ENCODE data around the gene SLC34A3. TPM values are rescaled to one million over a fixed set of nuclear protein-coding genes. Genes with fewer than 3 reads are reported as not detected.

The SLC34A3 gene
- total RNA-seq, 1 donor from 2014 or later, result not detected

DNA sequence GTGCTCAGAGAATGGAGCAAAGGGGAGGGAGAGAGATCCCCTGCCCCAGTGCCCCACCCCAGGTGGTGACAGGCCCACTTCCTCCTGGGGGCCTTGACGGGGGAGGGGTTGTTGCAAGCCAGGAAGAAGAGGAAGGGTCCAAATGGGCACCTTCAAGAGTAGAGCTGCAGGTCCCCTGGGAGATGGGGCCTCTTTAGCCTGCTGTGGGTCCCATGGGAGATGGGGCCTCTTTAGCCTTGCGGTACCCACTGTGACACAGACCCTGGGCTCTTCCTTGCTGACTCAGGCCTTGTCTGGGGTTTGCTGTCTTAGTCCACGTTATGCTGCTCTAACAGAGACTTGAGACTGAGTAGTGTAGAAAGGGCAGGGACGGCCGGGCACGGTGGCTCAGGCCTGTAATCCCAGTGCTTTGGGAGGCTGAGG lies 37.2 kb downstream of the SLC34A3 start:
- no peaks in the 10 kb centered on the region for H3K27me3 Mint-ChIP-seq
- ATAC-seq (ENCODE audit: low read depth), result peak; percentile 93
- ChIA-PET POLR2A (interaction anchor here (0.6 to 3.2 kb wide), 9 partner anchors 9 to 283 kb away, joined by 3 to 20 read pairs (median 6); partner anchors contain the start of genes TOR4A and TUBB4B), CTCF (no interaction called here)
- H3K36me3 Mint-ChIP-seq (ENCODE audit: low read depth), result peaks cover 48% of the 10 kb centered on the region
- no peaks in the 10 kb centered on the region for H3K9me3 Mint-ChIP-seq
- H3K4me1 Mint-ChIP-seq, result peaks cover 35% of the 10 kb centered on the region
- intact Hi-C loops (cut with micrococcal nuclease), result loop anchor here (1.0 to 2.0 kb wide), 2 partner anchors 13 to 27 kb away; partner anchors contain the start of genes NELFB and TUBB4B
- H3K27ac Mint-ChIP-seq, result peak overlapping the region; percentile 44
- TF ChIP-seq, protein P1, sequence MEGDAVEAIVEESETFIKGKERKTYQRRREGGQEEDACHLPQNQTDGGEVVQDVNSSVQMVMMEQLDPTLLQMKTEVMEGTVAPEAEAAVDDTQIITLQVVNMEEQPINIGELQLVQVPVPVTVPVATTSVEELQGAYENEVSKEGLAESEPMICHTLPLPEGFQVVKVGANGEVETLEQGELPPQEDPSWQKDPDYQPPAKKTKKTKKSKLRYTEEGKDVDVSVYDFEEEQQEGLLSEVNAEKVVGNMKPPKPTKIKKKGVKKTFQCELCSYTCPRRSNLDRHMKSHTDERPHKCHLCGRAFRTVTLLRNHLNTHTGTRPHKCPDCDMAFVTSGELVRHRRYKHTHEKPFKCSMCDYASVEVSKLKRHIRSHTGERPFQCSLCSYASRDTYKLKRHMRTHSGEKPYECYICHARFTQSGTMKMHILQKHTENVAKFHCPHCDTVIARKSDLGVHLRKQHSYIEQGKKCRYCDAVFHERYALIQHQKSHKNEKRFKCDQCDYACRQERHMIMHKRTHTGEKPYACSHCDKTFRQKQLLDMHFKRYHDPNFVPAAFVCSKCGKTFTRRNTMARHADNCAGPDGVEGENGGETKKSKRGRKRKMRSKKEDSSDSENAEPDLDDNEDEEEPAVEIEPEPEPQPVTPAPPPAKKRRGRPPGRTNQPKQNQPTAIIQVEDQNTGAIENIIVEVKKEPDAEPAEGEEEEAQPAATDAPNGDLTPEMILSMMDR (IDR thresholded peaks at IDR 0.05), result no peak
- DNase-seq, result no peak
- peak overlapping the region; percentile 33 for H3K4me3 Mint-ChIP-seq

DNA sequence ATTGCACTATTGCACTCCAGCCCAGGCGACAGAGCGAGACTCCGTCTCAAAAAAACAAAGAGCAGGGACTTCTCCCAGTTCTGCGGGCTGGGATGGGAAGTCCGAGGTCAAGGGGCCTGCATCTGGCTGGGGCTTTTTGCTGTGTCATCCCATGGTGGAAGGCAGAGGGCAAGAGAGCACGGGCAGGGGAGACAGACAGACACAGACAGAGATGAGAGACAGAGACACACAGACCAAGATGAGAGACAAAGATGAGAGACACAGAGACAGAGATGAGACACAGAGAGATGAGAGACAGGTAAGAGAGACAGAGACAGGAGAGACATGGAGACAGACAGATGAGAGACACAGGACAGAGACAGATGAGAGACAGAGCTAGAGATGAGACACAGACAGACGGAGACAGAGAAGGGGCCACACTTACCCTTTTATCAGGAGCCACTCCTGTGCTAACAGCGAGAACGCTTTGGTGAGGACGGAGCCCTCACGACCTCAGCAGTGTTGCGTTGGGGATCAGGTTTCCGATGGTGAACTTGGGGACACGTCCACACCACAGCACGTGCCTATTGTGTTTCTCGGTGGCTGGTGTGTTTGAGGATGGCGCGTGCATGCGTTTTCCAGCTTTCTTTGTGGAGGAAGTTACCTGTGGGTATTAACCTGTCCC lies 38.0 kb downstream of the SLC34A3 start:
- ChIA-PET CTCF (interaction anchor here (1.0 kb wide), 1 partner anchor 32 kb away, joined by 3 read pairs; no protein-coding TSS in a partner anchor), POLR2A (interaction anchor here (0.6 to 3.2 kb wide), 8 partner anchors 9 to 136 kb away, joined by 3 to 20 read pairs (median 6); partner anchors contain the start of genes TOR4A and TUBB4B)
- Mint-ChIP-seq H3K27me3 (no peaks in the 10 kb centered on the region), H3K4me3 (peak overlapping the region; percentile 33), H3K9me3 (no peaks in the 10 kb centered on the region), H3K4me1 (peaks cover 36% of the 10 kb centered on the region), H3K27ac (peak overlapping the region; percentile 44), H3K36me3 (ENCODE audit: low read depth) (peaks cover 47% of the 10 kb centered on the region)
- DNase-seq (no peak), ATAC-seq (ENCODE audit: low read depth) (no peak)
- TF ChIP-seq, protein P1 (IDR thresholded peaks at IDR 0.05), result no peak
- intact Hi-C loops (cut with micrococcal nuclease), result loop anchor here (1.0 to 2.0 kb wide), 2 partner anchors 13 to 28 kb away; partner anchors contain the start of genes NELFB and TUBB4B

DNA sequence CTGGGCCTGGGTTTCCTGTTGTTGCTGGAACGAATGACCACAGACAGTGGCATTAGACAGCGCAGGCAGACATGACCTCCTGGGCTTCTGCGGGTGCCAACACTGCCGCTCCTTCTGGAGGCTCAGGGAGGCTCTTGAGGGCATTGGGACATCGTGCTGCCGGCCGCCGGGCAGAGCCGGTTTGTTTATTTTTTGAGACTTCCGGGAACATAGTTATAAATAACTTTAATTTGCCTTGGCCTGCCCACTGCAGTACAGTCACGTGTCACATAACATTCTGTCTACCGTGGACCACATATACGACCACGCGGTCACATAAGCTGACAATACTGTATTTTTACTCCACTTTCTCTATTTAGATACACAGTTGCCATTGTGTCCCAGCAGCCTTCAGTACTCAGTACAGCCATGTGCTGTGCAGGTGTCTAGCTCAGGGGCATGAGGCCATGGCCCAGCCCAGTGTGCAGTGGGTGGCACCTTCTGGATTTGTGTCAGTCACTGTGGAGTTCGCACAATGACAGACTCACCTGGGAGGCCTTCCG lies 38.6 kb downstream of the SLC34A3 start:
- ChIA-PET CTCF (interaction anchor here (1.0 kb wide), 1 partner anchor 33 kb away, joined by 3 read pairs; no protein-coding TSS in a partner anchor), POLR2A (interaction anchor here (0.7 to 3.2 kb wide), 6 partner anchors 8 to 183 kb away, joined by 3 to 20 read pairs (median 4); partner anchors contain the start of genes MAN1B1, TOR4A and TUBB4B)
- ATAC-seq (ENCODE audit: low read depth) (peak; percentile 9), DNase-seq (no peak)
- no peaks in the 10 kb centered on the region for H3K27me3 Mint-ChIP-seq
- peak overlapping the region; percentile 44 for H3K27ac Mint-ChIP-seq
- no peaks in the 10 kb centered on the region for H3K9me3 Mint-ChIP-seq
- H3K36me3 Mint-ChIP-seq (ENCODE audit: low read depth), result peaks cover 41% of the 10 kb centered on the region
- TF ChIP-seq, protein P1 (IDR thresholded peaks at IDR 0.05), result no peak
- intact Hi-C loops (cut with micrococcal nuclease), result loop anchor here (2.0 kb wide), 1 partner anchor 29 kb away; the partner anchor contains the start of gene TUBB4B
- H3K4me1 Mint-ChIP-seq, result peaks cover 39% of the 10 kb centered on the region
- peak overlapping the region; percentile 33 for H3K4me3 Mint-ChIP-seq

DNA sequence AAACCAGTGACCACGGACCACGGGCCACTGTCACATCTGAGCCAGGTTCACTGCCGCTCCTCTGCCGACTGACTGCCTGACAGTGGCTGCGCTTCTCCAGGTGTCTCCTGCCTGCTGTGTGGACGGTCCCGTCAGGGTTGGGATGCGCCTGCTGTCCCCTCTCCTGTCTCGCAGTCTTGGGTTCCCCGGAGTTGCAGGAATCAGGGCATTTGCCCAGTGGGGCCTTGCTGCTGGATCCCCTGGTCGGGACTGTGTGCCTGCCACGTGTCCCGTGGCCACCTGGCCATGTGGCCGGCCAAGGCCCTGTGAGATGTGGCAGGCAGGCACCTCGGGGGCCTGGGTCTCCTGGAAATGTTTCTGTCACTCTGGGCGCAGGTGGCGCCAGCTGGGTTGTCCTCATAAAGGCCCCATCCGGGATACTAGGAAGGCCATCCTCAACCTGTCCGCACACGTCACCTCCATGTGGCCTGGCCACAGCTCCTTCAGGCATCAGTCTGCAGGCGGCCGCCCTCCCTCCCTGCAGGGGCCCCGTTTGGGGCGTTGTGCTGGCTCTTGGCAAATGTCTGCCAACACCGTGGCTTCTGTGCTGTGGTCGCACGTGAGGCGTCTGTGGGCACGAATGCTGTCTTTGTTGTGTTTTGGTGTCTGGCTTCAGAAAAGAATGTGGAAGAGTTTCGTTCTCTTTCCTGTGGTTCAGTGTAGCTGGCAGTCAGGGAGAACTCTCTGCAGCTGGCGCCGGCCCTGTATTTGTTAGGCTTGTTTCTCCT lies 40.4 kb downstream of the SLC34A3 start:
- Mint-ChIP-seq H3K27ac (no peak overlapping the region), H3K4me1 (peaks cover 57% of the 10 kb centered on the region), H3K27me3 (no peaks in the 10 kb centered on the region), H3K4me3 (no peak overlapping the region), H3K36me3 (ENCODE audit: low read depth) (peaks cover 34% of the 10 kb centered on the region), H3K9me3 (no peaks in the 10 kb centered on the region)
- ATAC-seq (ENCODE audit: low read depth) (no peak), DNase-seq (no peak)
- TF ChIP-seq, protein P1 (IDR thresholded peaks at IDR 0.05), result no peak
- intact Hi-C loops (cut with micrococcal nuclease), result no loop called here
- POLR2A ChIA-PET, result interaction anchor here (0.6 kb wide), 1 partner anchor 723 kb away, joined by 3 read pairs; no protein-coding TSS in a partner anchor
- CTCF ChIA-PET, result no interaction called here

Data from activated B cell treated with CpG ODN at 0.5 μM for 24 hours (primary cell).